ENCODE measurements around the gene NPTXR.

NPTXR gene

DNA sequence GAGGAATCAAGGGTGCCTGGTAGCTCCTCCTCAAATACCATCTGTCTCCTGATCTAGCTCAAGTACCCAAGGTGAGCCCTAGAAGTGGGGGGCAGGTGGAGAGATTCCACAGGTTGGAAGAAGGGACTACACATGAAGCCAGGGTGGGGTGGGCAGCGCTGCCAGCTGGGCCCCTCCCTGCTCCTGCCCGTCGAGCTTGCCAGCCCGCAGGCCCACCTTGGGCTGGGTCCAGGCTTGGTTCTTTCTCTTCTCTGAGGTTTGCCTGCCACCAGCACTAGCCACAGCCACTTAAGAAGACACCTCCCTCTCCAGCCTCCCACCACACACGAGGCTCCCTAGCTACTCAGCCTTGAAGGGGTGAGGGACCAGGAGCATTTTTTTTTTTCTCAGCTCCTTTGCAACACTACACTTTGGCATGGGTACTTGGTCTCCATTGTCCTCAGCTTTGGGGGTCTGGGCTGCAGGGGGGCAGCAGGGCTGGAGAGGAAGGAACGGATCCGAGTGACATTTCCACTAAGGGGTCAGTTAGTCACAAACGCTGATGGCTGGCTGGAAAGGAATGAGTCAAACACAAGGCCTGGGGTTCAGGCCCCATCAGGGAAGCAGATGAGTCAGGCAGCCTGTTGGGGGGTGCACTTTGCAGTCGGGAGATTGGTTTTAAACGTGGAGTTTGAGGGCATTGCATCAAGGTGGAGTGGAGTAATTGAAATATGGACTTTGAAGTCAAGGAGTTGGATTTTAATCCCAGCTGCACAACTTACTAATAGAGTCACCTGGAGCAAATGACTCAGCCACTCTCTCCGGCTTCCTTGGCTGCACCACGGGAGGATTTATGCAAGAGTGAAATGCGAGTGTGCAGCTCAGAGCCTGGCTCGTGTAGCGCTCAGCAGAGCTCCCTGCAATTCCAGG, 7.4 kb upstream of the NPTXR start:
- DNase-seq = no peak

DNA sequence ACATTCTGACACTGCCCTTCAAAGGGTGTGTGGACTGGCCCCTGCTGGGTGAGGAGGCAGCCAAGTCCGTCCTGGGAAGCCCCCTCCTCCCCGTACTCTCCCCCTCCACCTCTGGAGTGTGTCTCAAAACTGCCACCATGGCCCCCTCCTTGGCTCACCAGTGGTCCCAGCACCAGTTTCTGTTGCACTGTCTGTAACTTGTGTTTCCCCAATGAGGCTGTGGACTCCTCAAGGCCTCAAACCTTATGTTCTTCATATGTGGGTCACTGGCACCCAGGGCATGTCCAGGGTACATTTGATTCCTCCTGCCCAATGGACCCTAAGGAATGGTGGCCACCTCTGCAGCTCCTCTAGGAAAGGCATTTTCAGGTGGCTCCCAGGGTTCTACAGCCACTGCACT, 6.6 kb upstream of the NPTXR start:
- no peak for DNase-seq

DNA sequence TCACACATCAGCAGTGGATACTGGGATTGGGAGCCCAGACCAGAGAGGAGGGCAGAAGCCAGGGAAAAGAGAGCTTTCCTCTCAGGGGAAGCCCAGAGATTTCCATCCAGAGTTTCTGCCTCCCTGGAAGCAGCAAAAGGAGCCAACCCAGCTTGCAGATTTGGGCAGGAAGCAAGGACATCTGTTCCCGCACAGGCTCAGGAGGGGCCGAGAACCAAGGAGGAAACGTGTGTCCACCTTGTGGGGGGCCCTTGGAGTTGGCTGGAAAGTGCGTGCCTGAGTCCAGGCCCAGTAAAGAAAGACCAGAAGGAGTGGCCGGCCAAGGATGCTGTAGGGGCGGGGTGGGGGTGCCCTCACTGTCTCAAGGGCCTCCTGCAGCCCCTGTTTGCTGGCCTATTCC, 6.0 kb upstream of the NPTXR start:
- DNase-seq = no peak

DNA sequence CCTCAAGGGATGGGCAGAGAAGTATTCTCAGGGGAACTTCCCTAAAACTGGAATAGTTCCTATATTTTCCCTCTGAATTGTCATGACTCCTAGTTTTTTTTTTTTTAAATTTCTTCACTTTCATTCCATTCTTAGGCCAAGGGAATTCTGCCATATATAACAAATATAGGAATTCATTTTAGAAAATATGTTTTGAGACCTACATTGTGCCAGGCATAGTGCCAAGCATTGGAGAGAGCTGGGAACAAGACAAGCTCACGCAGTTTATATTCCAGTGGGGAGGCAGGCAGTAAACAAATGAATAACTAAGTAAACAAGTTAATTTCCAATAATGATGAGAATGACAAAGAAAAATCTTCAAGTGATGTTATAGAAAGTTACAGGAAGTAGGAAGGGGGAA, 2.6 kb upstream of the NPTXR start:
- no peak for DNase-seq

DNA sequence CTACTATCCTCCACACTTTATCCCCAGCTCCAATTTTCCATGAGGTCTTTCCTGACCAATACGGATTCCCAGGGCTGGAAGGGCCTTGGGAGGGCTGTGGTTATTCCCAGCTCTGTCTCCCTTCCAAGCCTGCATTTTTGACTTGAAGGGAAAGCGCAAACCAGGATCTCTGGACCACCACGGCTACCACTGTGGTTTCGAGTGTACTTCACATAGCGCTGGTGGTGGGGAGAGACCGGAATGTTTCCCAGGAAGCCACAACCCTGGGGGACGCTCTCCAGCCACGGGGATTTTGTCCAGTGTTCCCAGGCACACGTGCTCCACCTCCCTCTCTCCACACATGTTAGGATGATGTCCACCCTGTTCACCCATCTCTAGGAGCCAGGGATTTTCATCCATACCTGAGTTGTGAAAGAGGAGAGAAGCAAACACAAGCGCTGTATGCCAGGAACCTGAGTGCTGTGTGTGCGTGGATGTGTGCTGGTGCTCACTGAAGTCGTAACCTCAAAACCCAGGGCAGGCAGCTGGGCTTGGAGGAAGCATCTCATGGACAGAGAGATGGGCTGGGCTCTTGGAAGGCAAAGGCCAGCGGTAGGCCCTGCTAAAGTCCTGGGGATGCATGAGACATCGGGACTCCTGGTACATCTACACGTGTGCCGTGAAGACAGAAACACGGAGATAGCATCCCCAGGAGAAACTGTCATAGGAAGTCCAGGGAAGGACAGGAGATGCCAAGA, 1.3 kb upstream of the NPTXR start:
- no peak for DNase-seq

DNA sequence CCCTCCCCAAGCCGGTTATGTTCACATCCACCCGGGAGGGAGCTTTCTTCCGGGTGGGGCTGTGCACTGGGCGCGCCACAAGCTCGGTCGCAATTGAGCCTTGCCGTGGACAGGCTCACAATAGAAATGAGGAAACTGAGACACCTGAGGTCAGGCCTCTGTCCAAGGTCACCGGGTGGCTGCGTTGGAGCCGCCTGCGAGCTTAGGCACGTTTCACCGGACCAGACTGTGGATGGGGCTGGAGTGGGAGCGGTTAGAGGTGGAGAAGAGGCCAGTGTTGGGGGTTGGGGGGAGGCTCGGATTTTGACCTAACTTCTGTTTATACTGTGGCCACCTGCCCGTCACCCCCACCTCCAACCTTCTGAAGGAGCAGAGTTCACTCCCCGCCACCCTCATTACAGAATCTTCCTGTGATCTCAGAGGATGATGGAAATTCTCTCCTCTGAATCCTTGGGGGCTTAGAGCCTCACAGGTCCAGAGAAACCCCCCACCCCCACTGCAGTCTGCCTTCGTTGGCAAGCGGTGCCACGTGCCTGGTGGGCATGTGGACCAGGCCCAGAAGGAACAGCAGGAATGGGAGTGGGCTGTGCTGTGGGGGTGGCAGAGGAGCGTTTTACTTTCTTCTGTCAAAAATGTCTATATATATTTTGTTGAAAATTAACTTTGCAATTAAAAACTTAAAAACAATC, 631 bp upstream of the NPTXR start:
- no peak for DNase-seq

DNA sequence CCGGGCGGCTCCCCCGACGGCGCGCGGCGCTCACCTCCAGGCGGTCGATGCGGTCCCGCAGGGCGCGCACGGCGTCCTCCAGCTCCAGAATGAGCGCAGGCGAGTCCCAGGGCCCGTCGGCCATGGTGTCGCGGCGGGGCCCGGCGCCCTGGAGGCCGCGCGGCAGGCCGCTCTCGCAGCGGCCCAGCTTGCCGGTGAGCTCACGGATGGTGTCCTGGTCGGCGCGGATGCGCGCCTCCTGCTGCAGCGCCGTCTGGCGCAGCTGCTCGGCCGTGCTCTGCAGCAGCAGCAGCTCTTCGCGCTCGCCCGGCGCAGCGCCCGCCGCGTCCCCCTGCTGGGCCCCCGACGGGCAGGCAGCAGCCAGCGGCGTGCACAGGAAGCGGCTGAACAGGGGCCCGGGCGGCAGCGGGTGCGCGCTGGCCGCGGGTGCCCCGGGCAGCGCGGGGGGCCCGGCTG, 599 bp downstream of the NPTXR start:
- peak; percentile 12 for DNase-seq

DNA sequence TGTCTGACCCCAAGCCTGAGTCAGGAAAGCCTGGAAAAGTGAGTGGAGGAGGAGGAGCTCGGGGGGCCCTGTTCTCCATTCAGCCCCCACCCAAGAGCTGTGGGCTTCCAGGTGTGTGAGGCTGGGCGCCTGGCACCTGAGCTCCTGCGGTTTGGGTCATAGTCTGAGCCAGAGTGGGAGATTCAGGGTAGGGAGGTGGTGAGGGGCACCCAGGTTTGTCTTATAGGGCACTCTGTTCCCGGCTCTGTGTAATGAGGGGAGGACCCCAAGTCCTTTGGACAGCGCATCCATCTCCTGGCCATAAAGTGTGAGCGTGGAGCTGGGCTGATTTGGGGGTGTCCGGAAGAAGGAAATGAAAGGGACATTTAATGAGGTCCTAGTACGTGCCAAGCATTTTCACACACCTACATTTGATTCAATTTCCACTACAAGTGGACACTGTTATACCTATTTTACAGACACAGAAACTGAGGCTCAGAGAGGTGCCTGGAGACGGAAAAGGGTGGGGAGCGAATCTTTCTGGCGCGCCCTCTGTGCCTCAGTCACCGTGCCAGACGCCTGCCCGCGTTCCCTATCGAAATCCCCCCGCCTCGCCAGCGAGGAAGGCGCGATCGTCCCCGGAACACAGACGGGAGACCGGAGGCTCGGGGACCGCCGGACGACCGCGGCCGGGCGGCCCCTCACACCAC, 1.2 kb downstream of the NPTXR start:
- DNase-seq = no peak

DNA sequence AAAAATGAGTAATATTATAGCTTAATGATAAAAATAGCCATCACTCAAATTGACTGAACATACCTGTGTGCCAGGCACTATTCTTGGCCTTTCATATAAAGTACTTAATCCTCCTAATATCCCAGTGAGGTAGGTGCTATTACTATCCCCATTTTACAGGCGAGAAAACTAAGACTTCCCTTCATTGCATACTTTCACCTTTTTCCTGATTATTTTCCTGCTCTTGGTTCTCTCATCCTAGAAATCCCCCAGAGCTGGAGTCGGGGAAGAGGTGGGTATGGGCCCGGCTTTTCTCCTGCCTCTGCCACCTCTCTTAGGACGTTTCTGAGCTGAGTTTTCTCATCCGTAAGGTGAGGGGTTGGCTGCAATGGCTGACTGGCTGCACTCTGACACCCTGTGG, 2.2 kb downstream of the NPTXR start:
- no peak for DNase-seq

DNA sequence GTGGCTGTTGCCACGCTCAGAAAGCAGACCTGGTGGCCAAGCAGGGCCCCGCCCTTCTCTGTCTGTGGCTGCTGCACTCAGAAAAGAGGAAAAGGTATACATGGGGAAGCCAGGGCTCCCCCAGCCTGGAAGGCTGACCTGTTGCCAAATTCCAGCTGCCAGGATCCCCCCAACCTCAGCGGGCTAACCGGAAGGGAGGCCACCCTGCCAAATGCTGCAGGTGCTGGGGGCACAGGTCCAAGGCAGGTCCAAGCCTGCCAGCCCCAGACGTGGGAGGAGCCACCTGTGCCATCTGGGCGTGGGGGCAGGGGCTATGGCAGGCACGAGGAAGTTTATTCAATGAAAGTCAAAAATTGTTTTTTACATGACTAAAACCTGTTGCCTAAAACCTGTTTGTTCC, 2.6 kb downstream of the NPTXR start:
- DNase-seq = no peak

DNA sequence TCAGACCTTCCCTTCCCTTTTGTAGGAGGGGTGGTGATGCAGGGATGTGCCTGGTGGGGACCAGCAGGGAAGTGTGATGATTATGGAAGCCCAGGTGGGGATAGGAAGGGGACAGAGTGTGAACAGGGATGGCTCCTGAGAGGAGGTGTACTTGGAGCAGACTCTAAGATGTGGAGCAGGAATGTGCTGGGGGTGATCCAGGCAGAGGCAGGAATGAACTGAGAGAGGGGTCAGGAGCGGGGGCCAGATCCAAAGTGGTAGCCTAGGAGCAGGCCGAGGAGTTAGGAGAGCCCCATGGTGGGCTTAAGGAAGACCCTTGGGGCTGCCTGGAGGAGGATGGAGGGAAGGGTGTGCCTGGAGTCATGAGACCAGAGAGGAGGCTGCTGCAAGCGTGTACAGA, 3.7 kb downstream of the NPTXR start:
- no peak for DNase-seq

DNA sequence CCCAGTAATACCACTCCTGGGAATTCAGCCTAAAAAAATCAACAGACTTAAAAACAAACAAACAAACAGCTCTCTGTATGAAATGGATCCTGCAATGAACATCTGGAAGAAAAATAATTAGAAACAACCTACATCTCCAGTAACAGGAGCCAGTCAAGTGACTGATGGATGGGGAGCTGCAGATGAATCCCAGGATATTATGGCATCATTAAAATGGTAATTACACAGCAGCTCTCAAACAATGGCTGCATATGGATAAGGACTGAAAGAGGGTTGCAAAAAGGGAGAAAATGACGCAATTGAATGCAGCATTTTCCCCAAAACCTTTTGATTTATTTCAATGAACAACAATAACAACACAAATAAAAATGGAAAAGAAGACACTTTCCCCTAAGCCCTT, 4.1 kb downstream of the NPTXR start:
- DNase-seq = no peak

DNA sequence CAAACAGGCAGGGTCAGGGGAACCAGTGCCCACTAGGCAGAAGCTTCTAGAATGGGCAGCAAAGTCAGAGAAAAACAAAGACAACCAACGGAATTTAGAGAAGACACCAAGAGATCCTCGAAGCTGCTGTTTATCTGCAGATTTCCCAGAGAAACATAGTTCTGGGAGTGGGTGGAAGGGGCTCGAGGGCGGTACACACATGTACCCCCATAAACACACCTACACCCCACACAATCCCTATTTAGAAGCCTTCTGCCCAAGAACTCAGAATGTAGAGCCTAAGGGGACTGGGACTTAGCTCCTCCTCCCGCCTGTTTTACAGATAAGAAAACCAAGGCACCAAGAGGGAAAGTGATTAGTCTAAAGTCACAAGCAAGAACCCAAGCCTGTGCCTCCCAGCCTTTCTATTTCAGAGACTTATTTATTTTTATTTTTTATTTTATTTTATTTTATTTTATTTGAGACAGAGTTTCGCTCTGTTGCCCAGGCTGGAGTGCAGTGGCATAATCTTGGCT, 6.4 kb downstream of the NPTXR start:
- DNase-seq = no peak

DNA sequence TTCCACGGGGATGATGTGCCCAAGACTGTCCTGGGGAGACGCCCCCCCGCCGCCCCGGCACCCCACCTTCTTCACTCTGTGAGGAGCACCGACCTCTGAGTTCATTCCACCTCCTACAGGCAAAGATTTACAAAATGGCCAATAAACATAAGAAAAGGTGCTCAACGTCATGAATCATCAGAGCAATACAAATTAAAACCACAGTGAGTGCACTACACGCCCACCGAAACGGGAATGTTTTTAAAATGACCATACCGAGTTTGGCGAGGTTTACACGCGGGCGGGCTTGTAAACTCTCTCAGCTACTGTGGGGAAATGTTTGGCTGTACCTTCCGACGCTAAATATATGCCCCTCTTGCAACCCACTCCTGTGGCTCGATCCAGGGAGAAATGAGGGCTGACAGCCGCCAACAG, 7.9 kb downstream of the NPTXR start:
- DNase-seq = no peak

DNA sequence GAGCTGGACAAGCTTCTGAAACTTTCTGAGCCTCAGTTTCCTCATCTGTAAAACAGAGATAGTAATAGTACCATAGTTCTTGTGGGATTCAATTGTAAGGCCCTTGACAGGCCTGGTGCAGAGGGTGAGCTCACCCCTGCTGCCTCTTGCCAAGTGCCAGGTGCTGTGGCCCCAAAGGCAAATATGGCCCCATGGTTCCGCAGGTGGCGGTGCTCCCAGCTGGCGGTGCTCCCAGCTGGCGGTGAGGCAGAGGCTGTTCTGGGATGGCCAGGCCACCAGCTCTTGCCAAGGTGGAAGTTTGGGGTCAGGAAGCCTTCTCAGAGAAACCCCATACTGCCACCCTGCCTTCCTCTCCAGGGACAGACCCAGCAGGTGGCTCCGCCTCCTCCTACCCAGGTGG, 8.8 kb downstream of the NPTXR start:
- DNase-seq = no peak

DNA sequence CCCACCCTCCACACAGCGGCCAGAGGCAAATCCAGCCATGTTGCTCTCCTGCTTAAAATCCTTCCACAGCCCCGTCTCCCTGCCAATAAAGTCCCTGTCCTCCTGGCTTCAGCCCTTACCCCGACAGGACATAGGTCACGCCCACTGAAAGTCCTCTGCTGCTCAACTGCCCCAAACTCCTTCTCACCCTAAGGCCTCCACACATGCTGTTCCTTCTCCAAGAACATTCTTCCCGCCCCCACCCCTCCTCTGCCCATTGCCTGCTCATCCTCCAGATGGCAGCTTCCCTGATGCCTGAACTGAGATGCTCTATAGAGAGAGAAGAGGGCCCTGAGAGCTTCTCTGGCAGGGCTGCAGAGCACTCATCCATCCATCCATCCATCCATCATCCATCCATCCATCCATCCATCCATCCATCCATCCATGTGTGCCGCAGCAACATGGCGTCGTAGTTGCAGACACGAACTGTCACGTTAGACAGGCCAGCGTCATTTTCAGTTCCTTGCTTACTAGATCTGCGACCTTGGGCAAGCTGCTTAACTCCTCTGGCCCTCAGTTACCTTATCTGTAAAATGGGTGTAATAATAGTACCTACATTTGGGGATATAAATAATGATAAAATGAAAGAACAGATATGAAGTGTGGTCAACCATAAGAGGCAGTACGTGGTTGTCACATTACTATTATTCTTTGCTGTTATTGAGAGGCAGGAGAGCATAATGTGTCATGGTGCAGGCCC, 9.4 kb downstream of the NPTXR start:
- DNase-seq = no peak

DNA sequence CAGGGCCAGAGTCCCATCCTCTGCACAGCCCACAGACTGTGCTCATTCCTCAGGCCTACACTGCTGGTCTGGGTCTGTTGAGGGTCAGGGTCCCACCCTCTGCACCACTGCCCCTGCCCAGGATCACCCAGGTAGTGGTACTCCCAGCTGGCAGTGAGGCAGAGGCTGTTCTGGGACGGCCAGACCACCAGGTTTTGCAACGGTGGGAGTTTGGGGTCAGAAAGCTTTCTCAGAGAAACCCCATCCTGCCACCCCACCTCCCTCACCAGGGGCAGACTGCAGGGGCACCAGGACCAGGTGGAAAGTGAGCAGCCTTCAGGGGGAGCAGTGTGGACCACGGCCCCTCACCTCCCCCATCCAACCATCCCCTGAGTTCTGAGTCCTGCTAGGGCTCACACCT, 10.8 kb downstream of the NPTXR start:
- DNase-seq = no peak

DNA sequence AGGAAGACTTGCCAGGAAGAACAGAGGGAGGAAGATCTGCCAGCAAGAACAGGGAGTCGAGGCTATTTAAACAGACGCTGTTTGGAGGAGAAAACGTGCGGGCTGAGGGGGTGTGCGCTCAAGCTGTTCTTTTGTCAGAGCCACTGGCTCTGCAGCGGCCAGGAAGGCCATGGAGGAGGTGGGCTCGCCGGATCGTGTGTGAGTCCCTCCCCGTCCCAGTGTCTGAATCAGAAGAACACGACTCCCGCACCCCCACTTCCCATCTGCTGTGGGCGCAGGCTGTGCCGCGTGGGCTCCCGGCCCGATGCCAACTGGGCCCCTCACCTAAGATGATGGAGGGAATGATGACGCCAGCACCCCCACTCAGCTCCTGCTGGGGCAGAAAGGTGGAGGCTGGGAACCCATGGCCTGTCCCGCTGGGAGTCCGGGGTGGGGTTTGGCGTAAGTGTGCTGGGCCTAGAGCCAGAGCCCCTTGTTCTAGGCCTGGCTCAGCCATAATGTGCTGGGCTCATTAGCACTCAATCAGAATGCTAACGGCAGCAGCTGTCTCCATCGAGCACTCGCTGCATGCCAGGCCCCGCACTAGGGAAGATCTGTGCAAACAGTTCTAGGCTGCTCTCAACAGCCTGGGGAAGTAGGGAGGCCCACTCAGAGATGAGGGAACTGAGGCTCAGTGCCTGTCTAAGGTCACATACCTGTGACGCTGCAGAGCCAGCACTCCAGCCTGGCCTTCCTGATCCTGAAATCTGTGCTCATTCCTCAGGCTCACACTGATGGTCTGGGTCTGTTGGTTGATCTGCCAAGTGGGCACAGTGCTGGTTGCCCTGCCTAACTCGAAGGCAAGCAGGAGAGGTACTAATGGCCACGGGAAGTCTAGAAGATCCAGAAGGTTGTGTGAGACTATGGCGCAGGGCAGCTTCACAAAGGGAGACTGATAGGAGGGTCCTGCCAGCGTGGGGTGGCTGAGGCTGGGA, 11.5 kb downstream of the NPTXR start:
- peak; percentile 73 for DNase-seq

DNA sequence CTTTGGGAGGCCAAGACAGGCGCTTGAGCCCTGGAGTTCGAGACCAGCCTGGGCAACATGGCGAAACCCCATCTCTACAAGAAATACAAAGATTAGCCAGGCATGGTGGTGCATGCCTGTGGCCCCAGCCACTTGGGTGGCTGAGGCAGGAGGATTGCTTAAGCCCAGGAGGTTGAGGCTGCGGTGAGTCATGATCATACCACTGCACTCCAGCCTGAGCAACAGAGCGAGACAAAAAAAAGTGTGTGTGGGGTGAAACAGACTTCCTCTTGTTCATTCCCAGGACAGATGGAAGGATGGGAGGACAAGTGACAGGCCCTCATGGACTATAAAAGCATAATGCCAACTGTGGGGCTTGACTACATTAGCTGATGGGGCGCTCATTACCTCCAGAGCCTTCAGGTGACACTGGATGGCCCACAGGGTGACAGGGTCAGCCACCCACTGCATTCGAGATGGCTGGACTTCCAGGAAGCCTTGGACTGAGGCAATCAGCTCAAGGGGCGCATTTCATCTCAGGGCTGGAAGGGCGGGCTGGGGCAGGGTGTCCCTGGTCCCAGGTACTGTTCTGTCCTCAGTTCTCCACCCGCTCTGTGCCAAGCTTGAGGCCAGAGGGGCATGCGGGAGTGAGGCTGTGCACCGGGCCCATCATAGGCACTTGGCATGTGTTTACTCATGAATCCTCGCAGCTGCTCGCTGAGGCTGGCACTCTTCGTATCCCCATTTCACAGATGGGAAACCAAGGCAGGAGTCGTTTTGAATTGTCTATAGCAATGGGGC, 12.5 kb downstream of the NPTXR start:
- no peak for DNase-seq

DNA sequence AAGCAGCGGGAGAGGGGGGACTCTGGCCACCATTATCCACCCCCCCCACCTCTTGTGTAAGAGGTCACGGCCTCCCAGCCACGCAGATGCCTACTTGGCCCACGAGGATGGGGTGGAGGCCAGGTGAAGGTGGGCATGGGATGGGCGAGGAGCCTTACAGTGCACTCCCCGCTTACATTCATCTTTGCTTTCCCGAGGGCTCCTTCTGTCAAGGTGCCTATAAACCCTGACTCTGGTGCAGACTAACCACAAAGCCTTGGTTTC, 13.1 kb downstream of the NPTXR start:
- no peak for DNase-seq
